DOHH2 (cell line): ENCODE data around the gene TJAP1.
"Not testable (repeated sequence)": the region's sequence is repeated elsewhere in the genome, so short reads cannot be mapped to it uniquely, and the experiment has no call there.

ENCODE experiments used
- H3F3A ChIP-seq: fragments of 200-600 bp; sonication (generic), shearing (Covaris generic); 2 replicates; pipeline ENCODE4 v1.6.0; 2016; ENCODE audit warnings: antibody characterized with exemption, mild to moderate bottlenecking; ENCODE audit not compliant: control insufficient read depth, insufficient read depth
- H3K27ac ChIP-seq: fragments of 200-600 bp; sonication (generic); 2 replicates; pipeline ENCODE4 v1.5.1; 2014; ENCODE audit warnings: low read depth, mild to moderate bottlenecking, low read length, moderate library complexity
- H3K27me3 ChIP-seq: fragments of 200-600 bp; sonication (generic); 2 replicates; pipeline ENCODE4 v1.6.1; 2014; ENCODE audit warnings: mild to moderate bottlenecking, low read length, mixed read lengths; ENCODE audit not compliant: control insufficient read depth
- H3K36me3 ChIP-seq: fragments of 200-600 bp; sonication (generic); 2 replicates; pipeline ENCODE4 v1.6.1; 2014; ENCODE audit warnings: mild to moderate bottlenecking, low read length, moderate library complexity, mixed read lengths; ENCODE audit not compliant: control insufficient read depth
- H3K4me1 ChIP-seq: fragments of 200-600 bp; sonication (generic); 2 replicates; pipeline ENCODE4 v1.6.1; 2014; ENCODE audit warnings: mild to moderate bottlenecking, low read length, mixed read lengths; ENCODE audit not compliant: control insufficient read depth
- H3K4me2 ChIP-seq: fragments of 200-600 bp; sonication (generic); 2 replicates; pipeline ENCODE4 v1.6.0; 2014; ENCODE audit warnings: mild to moderate bottlenecking, low read length, moderate library complexity
- H3K4me3 ChIP-seq: fragments of 200-600 bp; sonication (generic); 2 replicates; pipeline ENCODE4 v1.5.1; 2014; ENCODE audit warnings: mild to moderate bottlenecking, low read length, mixed read lengths
- H3K79me2 ChIP-seq: fragments of 200-600 bp; sonication (generic); 2 replicates; pipeline ENCODE4 v1.6.1; 2014; ENCODE audit warnings: mild to moderate bottlenecking, low read length, mixed read lengths; ENCODE audit not compliant: control insufficient read depth
- H3K9me2 ChIP-seq: fragments of 200-600 bp; sonication (generic); replicated peaks from 2 replicates; pipeline ENCODE4 v1.6.1; 2014; ENCODE audit warnings: mild to moderate bottlenecking, low read length, mixed read lengths; ENCODE audit not compliant: control insufficient read depth
- H3K9me3 ChIP-seq: fragments of 200-600 bp; sonication (generic); 2 replicates; pipeline ENCODE4 v1.6.1; 2014; ENCODE audit warnings: antibody characterized with exemption, low read length, mixed read lengths; ENCODE audit not compliant: control insufficient read depth, insufficient read depth
- H4K20me1 ChIP-seq: fragments of 200-600 bp; sonication (generic); 2 replicates; pipeline ENCODE4 v1.6.0; 2014; ENCODE audit warnings: low read depth, mild to moderate bottlenecking, antibody characterized with exemption, low read length, moderate library complexity; ENCODE audit not compliant: control insufficient read depth, insufficient read depth
- EZH2phosphoT487 ChIP-seq: fragments of 200-600 bp; sonication (generic); IDR thresholded peaks from 2 replicates; pipeline ENCODE4 v1.6.1; 2017; ENCODE audit warnings: borderline replicate concordance, mild to moderate bottlenecking, antibody characterized with exemption, low read length, moderate library complexity, mixed read lengths
- TF ChIP-seq, protein P1 (sequence below): fragments of 200-600 bp; sonication (generic); IDR thresholded peaks from one replicate; pipeline ENCODE4 v1.5.1; 2014; ENCODE audit warnings: antibody characterized with exemption, mild to moderate bottlenecking, low read depth, low read length; ENCODE audit not compliant: poor library complexity, severe bottlenecking

Gene TJAP1

GRCh38 chr6:43465948-43466347 is 11.4 kb upstream of the TJAP1 start:
- no peak overlapping the region for H3K4me3 ChIP-seq
- TF ChIP-seq EZH2phosphoT487 = no peak
- TF ChIP-seq, protein P1, sequence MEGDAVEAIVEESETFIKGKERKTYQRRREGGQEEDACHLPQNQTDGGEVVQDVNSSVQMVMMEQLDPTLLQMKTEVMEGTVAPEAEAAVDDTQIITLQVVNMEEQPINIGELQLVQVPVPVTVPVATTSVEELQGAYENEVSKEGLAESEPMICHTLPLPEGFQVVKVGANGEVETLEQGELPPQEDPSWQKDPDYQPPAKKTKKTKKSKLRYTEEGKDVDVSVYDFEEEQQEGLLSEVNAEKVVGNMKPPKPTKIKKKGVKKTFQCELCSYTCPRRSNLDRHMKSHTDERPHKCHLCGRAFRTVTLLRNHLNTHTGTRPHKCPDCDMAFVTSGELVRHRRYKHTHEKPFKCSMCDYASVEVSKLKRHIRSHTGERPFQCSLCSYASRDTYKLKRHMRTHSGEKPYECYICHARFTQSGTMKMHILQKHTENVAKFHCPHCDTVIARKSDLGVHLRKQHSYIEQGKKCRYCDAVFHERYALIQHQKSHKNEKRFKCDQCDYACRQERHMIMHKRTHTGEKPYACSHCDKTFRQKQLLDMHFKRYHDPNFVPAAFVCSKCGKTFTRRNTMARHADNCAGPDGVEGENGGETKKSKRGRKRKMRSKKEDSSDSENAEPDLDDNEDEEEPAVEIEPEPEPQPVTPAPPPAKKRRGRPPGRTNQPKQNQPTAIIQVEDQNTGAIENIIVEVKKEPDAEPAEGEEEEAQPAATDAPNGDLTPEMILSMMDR = no peak

DNA sequence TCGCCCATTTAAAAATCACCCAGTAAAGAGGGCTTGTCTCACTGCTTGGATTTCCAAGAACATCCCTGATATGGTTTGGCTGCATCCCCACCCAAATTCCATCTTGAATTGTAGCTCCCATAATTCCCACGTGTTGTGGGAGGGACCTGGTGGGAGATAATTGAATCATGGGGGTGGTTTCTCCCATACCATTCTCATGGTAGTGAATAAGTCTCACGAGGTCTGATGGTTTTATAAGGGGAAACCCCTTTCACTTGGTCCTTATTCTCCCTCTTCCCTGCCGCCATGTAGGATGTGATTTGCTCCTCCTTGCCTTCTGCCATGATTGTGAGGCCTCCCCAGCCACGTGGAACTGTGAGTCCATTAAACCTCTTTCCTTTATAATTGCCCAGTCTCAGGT is 10.1 kb upstream of the TJAP1 start:
- not testable (repeated sequence) for H3F3A ChIP-seq, H3K4me2 ChIP-seq, H3K4me1 ChIP-seq, H3K4me3 ChIP-seq, H4K20me1 ChIP-seq, H3K9me2 ChIP-seq, H3K79me2 ChIP-seq, H3K27ac ChIP-seq, H3K36me3 ChIP-seq, H3K9me3 ChIP-seq
- H3K27me3 ChIP-seq = peaks cover 35% of the 10 kb centered on the region

More at GRCh38 chr6:43465948-43466347, 11.4 kb upstream of the TJAP1 start:
- Histone ChIP-seq H3K36me3 (no peaks in the 10 kb centered on the region), H3K4me2 (no peak overlapping the region), H3F3A (no peaks in the 10 kb centered on the region), H4K20me1 (no peaks in the 10 kb centered on the region), H3K4me1 (no peaks in the 10 kb centered on the region), H3K79me2 (no peaks in the 10 kb centered on the region), H3K9me2 (no peaks in the 10 kb centered on the region), H3K9me3 (no peaks in the 10 kb centered on the region), H3K27ac (no peak overlapping the region), H3K27me3 (peaks cover 40% of the 10 kb centered on the region)

DNA sequence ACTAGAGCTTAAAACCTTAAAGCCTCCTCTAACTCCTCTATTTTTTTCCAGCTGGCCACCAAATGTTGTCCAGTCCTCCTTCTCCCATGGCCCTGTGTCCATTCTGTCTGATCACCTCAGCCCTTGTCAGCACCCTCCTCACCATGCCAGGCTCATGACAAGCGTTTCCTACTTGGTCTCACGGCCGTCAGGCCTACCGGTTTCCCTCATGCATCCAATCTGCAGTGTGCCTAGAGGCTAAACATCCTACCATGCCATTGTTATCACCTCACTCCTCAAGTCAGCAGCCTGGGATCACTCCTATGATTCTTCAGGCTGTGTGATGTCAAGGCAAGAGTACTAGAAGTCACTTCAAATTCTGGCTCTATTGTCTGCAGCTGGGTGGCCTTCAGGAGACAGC is 9.6 kb upstream of the TJAP1 start:
- Histone ChIP-seq H3K27me3 (peaks cover 30% of the 10 kb centered on the region), H3F3A (no peaks in the 10 kb centered on the region), H3K9me3 (no peaks in the 10 kb centered on the region), H4K20me1 (no peaks in the 10 kb centered on the region), H3K4me3 (no peak overlapping the region), H3K9me2 (no peaks in the 10 kb centered on the region), H3K4me2 (no peak overlapping the region), H3K36me3 (no peaks in the 10 kb centered on the region), H3K79me2 (no peaks in the 10 kb centered on the region), H3K4me1 (no peaks in the 10 kb centered on the region), H3K27ac (no peak overlapping the region)
- TF ChIP-seq, protein P1 = no peak
- TF ChIP-seq EZH2phosphoT487 = no peak

GRCh38 chr6:43468240-43468639 is 9.1 kb upstream of the TJAP1 start:
- TF ChIP-seq EZH2phosphoT487 = no peak
- no peak overlapping the region for H3K27ac ChIP-seq
- peaks cover 29% of the 10 kb centered on the region for H3K27me3 ChIP-seq
- no peaks in the 10 kb centered on the region for H3K4me1 ChIP-seq
- no peaks in the 10 kb centered on the region for H4K20me1 ChIP-seq
- H3K4me3 ChIP-seq = no peak overlapping the region
- H3K36me3 ChIP-seq = no peaks in the 10 kb centered on the region
- no peaks in the 10 kb centered on the region for H3K79me2 ChIP-seq
- H3K4me2 ChIP-seq = no peak overlapping the region
- H3K9me3 ChIP-seq = no peaks in the 10 kb centered on the region
- no peaks in the 10 kb centered on the region for H3K9me2 ChIP-seq
- no peaks in the 10 kb centered on the region for H3F3A ChIP-seq
